ENCODE results near the gene GNB5. TPM values are rescaled to one million over a fixed set of nuclear protein-coding genes. Genes with fewer than 3 reads are reported as not detected.
"Not testable (repeated sequence)": the region's sequence is repeated elsewhere in the genome, so short reads cannot be mapped to it uniquely, and the experiment has no call there.

GNB5 gene
- total RNA-seq, 4 donors from 2014 or later: 0.60 to 12.7 (median 7.8) TPM

DNA sequence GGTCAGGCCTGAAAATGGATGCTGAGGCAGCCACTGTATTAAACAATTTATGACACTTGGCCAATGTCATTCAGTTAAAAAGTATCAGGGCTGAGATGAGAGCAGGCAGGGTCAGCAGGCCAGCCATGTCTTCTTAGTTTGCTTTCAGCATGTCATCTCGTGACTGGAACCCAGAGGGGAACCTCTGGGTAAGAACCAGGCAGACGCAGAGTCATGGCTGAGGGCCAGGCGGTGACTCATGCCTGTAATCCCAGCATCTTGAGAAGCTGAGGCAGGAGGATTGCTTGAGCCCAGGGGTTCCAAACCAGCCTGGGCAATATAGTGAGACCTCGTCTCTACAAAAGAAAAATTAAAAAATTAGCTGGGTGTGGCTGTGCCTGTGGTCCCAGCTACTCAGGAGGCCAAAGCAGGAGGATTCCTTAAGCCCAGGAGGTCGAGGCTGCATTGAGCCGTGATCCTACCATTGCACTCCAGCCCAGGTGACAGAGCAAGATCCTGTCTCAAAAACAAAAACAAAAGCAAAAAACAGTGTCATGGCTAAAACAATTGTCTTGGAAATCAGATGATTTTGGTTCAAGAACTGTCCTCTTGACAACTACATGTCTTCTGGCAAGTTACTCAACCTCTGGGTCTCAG is 90.3 kb downstream of the GNB5 start:
- intact Hi-C loops (cut with DNase I; ENCODE audit: low total_unique reads) (no loop called here), in situ Hi-C loops (cut with MboI; ENCODE audit: low pct_ligation_motif_present in 1 of 4, low pct_unique_long_range_greater_than_20kb in 1 of 4, low sequenced_read_pairs in 3 of 4) (no loop called here)
- peak in 2 of 3 donors; percentile 8 to 19 for TF ChIP-seq POLR2AphosphoS5 (IDR thresholded peaks at IDR 0.05)
- TF ChIP-seq POLR2A (IDR thresholded peaks at IDR 0.05): no peak
- TF ChIP-seq, protein P1, sequence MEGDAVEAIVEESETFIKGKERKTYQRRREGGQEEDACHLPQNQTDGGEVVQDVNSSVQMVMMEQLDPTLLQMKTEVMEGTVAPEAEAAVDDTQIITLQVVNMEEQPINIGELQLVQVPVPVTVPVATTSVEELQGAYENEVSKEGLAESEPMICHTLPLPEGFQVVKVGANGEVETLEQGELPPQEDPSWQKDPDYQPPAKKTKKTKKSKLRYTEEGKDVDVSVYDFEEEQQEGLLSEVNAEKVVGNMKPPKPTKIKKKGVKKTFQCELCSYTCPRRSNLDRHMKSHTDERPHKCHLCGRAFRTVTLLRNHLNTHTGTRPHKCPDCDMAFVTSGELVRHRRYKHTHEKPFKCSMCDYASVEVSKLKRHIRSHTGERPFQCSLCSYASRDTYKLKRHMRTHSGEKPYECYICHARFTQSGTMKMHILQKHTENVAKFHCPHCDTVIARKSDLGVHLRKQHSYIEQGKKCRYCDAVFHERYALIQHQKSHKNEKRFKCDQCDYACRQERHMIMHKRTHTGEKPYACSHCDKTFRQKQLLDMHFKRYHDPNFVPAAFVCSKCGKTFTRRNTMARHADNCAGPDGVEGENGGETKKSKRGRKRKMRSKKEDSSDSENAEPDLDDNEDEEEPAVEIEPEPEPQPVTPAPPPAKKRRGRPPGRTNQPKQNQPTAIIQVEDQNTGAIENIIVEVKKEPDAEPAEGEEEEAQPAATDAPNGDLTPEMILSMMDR (IDR thresholded peaks at IDR 0.05): no peak
- Histone ChIP-seq H3K4me3 (no peak overlapping the region), H3K36me3 (no peaks in the 10 kb centered on the region), H3K9me3 (no peaks in the 10 kb centered on the region), H3K27me3 (no peaks in the 10 kb centered on the region), H3K4me1 (peaks cover 0 to 18% (median 2%) of the 10 kb centered on the region in 4 donors), H3K27ac (no peak overlapping the region)
- 75% methylated on average over 2 to 6 of the region's 6 CpGs for whole genome bisulfite sequencing, 2 donors (ENCODE audit: low coverage in 1 of 2)
- DNase-seq: peak; percentile 78

DNA sequence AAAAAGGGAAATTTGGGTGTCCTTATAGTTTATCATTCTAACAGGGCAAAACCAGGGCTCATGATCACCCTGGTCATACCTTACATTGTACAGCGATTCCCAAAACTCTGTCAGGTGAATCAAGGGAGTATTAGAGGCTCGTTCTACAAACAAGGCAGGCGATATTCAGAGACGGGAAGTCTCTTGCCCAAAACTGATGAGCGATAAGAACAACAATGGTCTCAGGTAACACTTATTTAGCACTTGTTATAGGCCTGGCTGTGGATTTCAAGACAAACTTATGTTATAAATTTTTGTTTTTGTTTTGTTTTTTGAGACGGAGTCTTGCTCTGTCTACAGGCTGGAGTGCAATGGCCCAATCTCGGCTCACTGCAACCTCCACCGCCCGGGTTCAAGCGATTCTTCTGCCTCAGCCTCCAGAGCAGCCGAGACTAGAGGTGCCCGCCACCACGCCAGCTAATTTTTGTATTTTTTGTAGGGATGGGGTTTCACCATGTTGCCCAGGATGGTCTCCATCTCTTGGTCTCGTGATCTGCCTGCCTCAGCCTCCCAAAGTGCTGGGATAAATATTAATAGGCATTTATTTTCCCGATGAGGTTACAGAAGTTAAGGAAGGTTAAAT is 91.4 kb downstream of the GNB5 start:
- no peaks in the 10 kb centered on the region for H3K9me3 ChIP-seq
- TF ChIP-seq POLR2AphosphoS5 (IDR thresholded peaks at IDR 0.05) (no peak), POLR2A (IDR thresholded peaks at IDR 0.05) (no peak)
- intact Hi-C loops (cut with DNase I; ENCODE audit: low total_unique reads): no loop called here
- no peak for DNase-seq
- 95 to 97% methylated on average over 13 to 15 of the region's 15 CpGs for WGBS, 2 donors (ENCODE audit: low coverage in 1 of 2)
- H3K4me1 ChIP-seq: peaks cover 0 to 25% (median 9%) of the 10 kb centered on the region in 4 donors
- no peak overlapping the region for H3K4me3 ChIP-seq
- in situ Hi-C loops (cut with MboI; ENCODE audit: low pct_ligation_motif_present in 1 of 4, low pct_unique_long_range_greater_than_20kb in 1 of 4, low sequenced_read_pairs in 3 of 4): no loop called here
- no peaks in the 10 kb centered on the region for H3K36me3 ChIP-seq
- no peak overlapping the region for H3K27ac ChIP-seq
- no peaks in the 10 kb centered on the region for H3K27me3 ChIP-seq

DNA sequence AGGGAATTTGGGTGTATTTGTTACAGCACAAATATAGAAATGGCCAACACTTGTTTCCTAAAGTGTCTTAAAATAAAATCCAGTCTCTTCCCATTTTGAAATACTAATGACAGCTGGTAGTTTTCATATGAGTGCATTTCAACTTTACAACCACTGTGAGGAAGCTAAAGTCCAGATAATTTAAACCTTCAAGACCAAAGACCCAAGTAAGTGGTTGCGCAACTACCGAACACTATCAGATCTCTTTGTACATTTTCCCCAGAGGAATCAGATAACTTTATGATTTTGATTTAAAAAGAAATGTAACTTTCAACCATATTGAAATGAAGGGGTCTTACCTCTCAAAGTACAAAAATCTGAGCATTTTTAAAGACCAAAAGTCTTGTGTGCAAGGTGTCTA is 92.9 kb downstream of the GNB5 start:
- H3K4me3 ChIP-seq: no peak overlapping the region
- DNase-seq: no peak
- in situ Hi-C loops (cut with MboI; ENCODE audit: low pct_ligation_motif_present in 1 of 4, low pct_unique_long_range_greater_than_20kb in 1 of 4, low sequenced_read_pairs in 3 of 4): no loop called here
- H3K36me3 ChIP-seq: no peaks in the 10 kb centered on the region
- H3K9me3 ChIP-seq: no peaks in the 10 kb centered on the region
- peaks cover 0 to 39% (median 19%) of the 10 kb centered on the region in 4 donors for H3K4me1 ChIP-seq
- intact Hi-C loops (cut with DNase I; ENCODE audit: low total_unique reads): no loop called here
- H3K27me3 ChIP-seq: no peaks in the 10 kb centered on the region
- TF ChIP-seq POLR2AphosphoS5 (IDR thresholded peaks at IDR 0.05) (peak in 1 of 3 donors; percentile 11), EP300 (IDR thresholded peaks at IDR 0.05; ENCODE audit: low read depth) (no peak)
- TF ChIP-seq, protein P1 (IDR thresholded peaks at IDR 0.05): no peak
- 74 to 91% methylated on average over 2 of the region's 2 CpGs for WGBS, 2 donors (ENCODE audit: low coverage in 1 of 2)
- no peak overlapping the region for H3K27ac ChIP-seq

DNA sequence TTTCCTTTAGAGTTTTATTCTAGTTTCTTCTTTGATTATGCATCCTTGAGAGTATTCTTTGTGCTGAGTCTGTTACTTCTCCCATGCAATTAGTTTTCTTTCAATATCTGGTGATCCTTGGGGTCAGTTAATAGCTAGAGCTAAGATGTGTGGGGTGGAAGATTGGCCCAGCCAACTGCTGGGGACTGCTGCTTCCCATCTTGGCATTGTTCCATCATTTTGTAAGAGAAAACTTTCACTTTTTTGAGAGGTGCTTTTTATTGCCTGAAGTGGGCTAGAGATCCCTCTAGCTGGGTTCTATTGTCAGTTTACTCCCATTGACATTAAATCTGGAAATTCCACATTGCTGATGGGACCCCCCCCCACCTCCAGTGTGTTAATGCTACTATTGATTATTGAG is 94.0 kb downstream of the GNB5 start:
- Histone ChIP-seq H3K27ac (no peak overlapping the region), H3K4me3 (no peak overlapping the region), H3K36me3 (no peaks in the 10 kb centered on the region), H3K27me3 (no peaks in the 10 kb centered on the region), H3K9me3 (no peaks in the 10 kb centered on the region), H3K4me1 (peaks cover 0 to 45% (median 23%) of the 10 kb centered on the region in 4 donors)
- no peak for TF ChIP-seq POLR2AphosphoS5 (IDR thresholded peaks at IDR 0.05)
- TF ChIP-seq, protein P1 (IDR thresholded peaks at IDR 0.05): no peak
- no peak for TF ChIP-seq POLR2A (IDR thresholded peaks at IDR 0.05)
- TF ChIP-seq EP300 (IDR thresholded peaks at IDR 0.05; ENCODE audit: low read depth): no peak
- intact Hi-C loops (cut with DNase I; ENCODE audit: low total_unique reads) (no loop called here), in situ Hi-C loops (cut with MboI; ENCODE audit: low pct_ligation_motif_present in 1 of 4, low pct_unique_long_range_greater_than_20kb in 1 of 4, low sequenced_read_pairs in 3 of 4) (no loop called here)
- DNase-seq: no peak

DNA sequence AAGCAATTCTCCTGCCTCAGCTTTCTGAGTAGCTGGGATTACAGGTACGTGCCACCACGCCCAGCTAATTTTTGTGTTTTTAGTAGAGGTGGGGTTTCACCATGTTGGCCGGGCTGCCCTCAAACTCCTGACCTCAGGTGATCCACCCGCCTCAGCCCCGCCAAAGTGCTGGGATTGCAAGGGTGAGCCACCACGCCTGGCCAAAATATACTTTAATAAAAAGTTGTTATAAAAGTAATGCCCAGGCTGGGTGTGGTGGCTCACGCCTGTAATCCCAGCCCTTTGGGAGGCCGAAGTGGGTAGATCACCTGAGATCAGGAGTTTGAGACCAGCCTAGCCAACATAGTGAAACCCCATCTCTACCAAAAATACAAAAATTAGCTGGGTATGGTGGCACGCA is 94.7 kb downstream of the GNB5 start:
- H3K27me3 ChIP-seq; H3K4me3 ChIP-seq; intact Hi-C loops (cut with DNase I; ENCODE audit: low total_unique reads); H3K9me3 ChIP-seq; H3K36me3 ChIP-seq; in situ Hi-C loops (cut with MboI; ENCODE audit: low pct_ligation_motif_present in 1 of 4, low pct_unique_long_range_greater_than_20kb in 1 of 4, low sequenced_read_pairs in 3 of 4): not testable (repeated sequence)
- DNase-seq: peak; percentile 39
- peak overlapping the region in 1 of 4 donors; percentile 6 for H3K27ac ChIP-seq
- 71 to 100% methylated on average over 1 to 9 of the region's 9 CpGs for WGBS, 2 donors (ENCODE audit: low coverage in 1 of 2)
- peaks cover 0 to 45% (median 23%) of the 10 kb centered on the region in 4 donors for H3K4me1 ChIP-seq
